Body of pancreas (tissue), 4 donors: ENCODE data around the gene RASL12.

Source experiments
- POLR2A ChIP-seq, 3 donors: fragments of 450-650 bp; IDR thresholded peaks; one replicate each; pipeline ENCODE4 v1.6.1; 2016; ENCODE audit warnings: antibody characterized with exemption in 3 of 3, mild to moderate bottlenecking in 2 of 3
- TF ChIP-seq, protein P1 (sequence below), 7 experiments: fragments of 450-650 bp in 4 of 7; fragments of 200-600 bp in 3 of 7; sonication (generic) in 3 of 7; IDR thresholded peaks; one replicate each; pipeline ENCODE4 v1.5.1; 2016 to 2019; ENCODE audit warnings: antibody characterized with exemption in 7 of 7

- TF ChIP-seq, protein P1, sequence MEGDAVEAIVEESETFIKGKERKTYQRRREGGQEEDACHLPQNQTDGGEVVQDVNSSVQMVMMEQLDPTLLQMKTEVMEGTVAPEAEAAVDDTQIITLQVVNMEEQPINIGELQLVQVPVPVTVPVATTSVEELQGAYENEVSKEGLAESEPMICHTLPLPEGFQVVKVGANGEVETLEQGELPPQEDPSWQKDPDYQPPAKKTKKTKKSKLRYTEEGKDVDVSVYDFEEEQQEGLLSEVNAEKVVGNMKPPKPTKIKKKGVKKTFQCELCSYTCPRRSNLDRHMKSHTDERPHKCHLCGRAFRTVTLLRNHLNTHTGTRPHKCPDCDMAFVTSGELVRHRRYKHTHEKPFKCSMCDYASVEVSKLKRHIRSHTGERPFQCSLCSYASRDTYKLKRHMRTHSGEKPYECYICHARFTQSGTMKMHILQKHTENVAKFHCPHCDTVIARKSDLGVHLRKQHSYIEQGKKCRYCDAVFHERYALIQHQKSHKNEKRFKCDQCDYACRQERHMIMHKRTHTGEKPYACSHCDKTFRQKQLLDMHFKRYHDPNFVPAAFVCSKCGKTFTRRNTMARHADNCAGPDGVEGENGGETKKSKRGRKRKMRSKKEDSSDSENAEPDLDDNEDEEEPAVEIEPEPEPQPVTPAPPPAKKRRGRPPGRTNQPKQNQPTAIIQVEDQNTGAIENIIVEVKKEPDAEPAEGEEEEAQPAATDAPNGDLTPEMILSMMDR (IDR thresholded peaks at IDR 0.05), result no peak
- no peak for TF ChIP-seq POLR2A (IDR thresholded peaks at IDR 0.05)
Observed at GRCh38 chr15:65101891-65102708, 34.3 kb upstream of the RASL12 start.
